Measurements from ENCODE around the gene ABCA7.

Gene ABCA7

GRCh38 chr19:1061987-1062386, 22.1 kb downstream of the ABCA7 start:
- DNase-seq = no peak

- no peak for DNase-seq
Measured at GRCh38 chr19:1062387-1063029, 22.6 kb downstream of the ABCA7 start.

- DNase-seq = no peak
Measured at GRCh38 chr19:1063030-1063908, 23.4 kb downstream of the ABCA7 start.

- no peak for DNase-seq
Measured at GRCh38 chr19:1063909-1064660, 24.2 kb downstream of the ABCA7 start.

- peak; percentile 34 for DNase-seq
Measured at GRCh38 chr19:1064661-1065605, 25.0 kb downstream of the ABCA7 start.

- DNase-seq = no peak
Measured at GRCh38 chr19:1065606-1066109, 25.8 kb downstream of the ABCA7 start.

- DNase-seq = no peak
Measured at GRCh38 chr19:1066251-1066747, 26.4 kb downstream of the ABCA7 start.

GRCh38 chr19:1066748-1067340, 26.9 kb downstream of the ABCA7 start, which contains the start of gene ARHGAP45:
Gene ARHGAP45 (plus strand): TSS chr19:1067167. CDS start chr19:1067406, 239 bp downstream.
- no peak for DNase-seq

- no peak for DNase-seq
Measured at GRCh38 chr19:1067341-1067957, 27.5 kb downstream of the ABCA7 start.

GRCh38 chr19:1068009-1069001, 28.4 kb downstream of the ABCA7 start:
- no peak for DNase-seq

GRCh38 chr19:1069009-1069779, 29.3 kb downstream of the ABCA7 start:
- no peak for DNase-seq

GRCh38 chr19:1070576-1070930, 30.6 kb downstream of the ABCA7 start:
- no peak for DNase-seq

- DNase-seq = no peak
Measured at GRCh38 chr19:1070931-1071791, 31.3 kb downstream of the ABCA7 start.

- no peak for DNase-seq
Measured at GRCh38 chr19:1072371-1073015, 32.6 kb downstream of the ABCA7 start.

GRCh38 chr19:1073063-1073955, 33.4 kb downstream of the ABCA7 start:
- no peak for DNase-seq

GRCh38 chr19:1073956-1074517, 34.1 kb downstream of the ABCA7 start:
- DNase-seq = no peak

Measured in DMS79 treated with DMSO at 0.1 percent for 48 hours (cell line).